RWPE2 (cell line): ENCODE data around the gene NEDD4L.

ENCODE experiments used
- ATAC-seq: fragments of 200-7000 bp; cut with Tn5 transposase; 3 replicates; pipeline ENCODE4 v1.9.1; 2021; ENCODE audit warnings: low read depth
- DNase-seq: peaks from one replicate; pipeline ENCODE4 v3.0.0-alpha.2; 2020; ENCODE audit warnings: low spot score
- H3K27ac ChIP-seq: fragments of 450-650 bp; 2 replicates; pipeline ENCODE4 v1.5.1; 2017; ENCODE audit warnings: mild to moderate bottlenecking; ENCODE audit not compliant: poor library complexity, severe bottlenecking
- H3K27me3 ChIP-seq: fragments of 250-450 bp; sonication (Bioruptor Pico); 2 replicates; pipeline ENCODE4 v1.5.1; 2021; ENCODE audit warnings: mild to moderate bottlenecking, moderate library complexity; ENCODE audit not compliant: insufficient read depth, poor library complexity, severe bottlenecking
- H3K36me3 ChIP-seq: fragments of 250-450 bp; sonication (Bioruptor Pico); 2 replicates; pipeline ENCODE4 v1.5.1; 2020; ENCODE audit warnings: low read depth, mild to moderate bottlenecking, moderate library complexity
- H3K4me1 ChIP-seq: fragments of 250-450 bp; sonication (Bioruptor Pico); 2 replicates; pipeline ENCODE4 v1.5.1; 2021; ENCODE audit warnings: mild to moderate bottlenecking, moderate library complexity; ENCODE audit not compliant: insufficient read depth, poor library complexity, severe bottlenecking
- H3K4me3 ChIP-seq: fragments of 250-450 bp; sonication (Bioruptor Pico); 2 replicates; pipeline ENCODE4 v1.5.1; 2021; ENCODE audit warnings: mild to moderate bottlenecking, moderate library complexity; ENCODE audit not compliant: severe bottlenecking
- H3K9me3 ChIP-seq: fragments of 250-450 bp; sonication (Bioruptor Pico); 2 replicates; pipeline ENCODE4 v1.5.1; 2021; ENCODE audit warnings: mild to moderate bottlenecking, moderate library complexity; ENCODE audit not compliant: severe bottlenecking
- CTCF ChIP-seq: fragments of 450-650 bp; IDR thresholded peaks from one replicate; pipeline ENCODE4 v1.5.1; 2017; ENCODE audit warnings: mild to moderate bottlenecking, moderate library complexity; ENCODE audit not compliant: poor library complexity, severe bottlenecking

NEDD4L gene

GRCh38 chr18:58054041-58054781 is 10.2 kb downstream of the NEDD4L start:
- H3K27ac ChIP-seq = peak overlapping the region; percentile 38
- H3K36me3 ChIP-seq = no peaks in the 10 kb centered on the region
- H3K27me3 ChIP-seq = no peaks in the 10 kb centered on the region
- DNase-seq (no peak), ATAC-seq (peak; percentile 68)
- no peak for TF ChIP-seq CTCF
- no peak overlapping the region for H3K4me3 ChIP-seq
- no peaks in the 10 kb centered on the region for H3K9me3 ChIP-seq
- peaks cover 15% of the 10 kb centered on the region for H3K4me1 ChIP-seq

- H3K4me3 ChIP-seq = no peak overlapping the region
- ATAC-seq = no peak
- no peak overlapping the region for H3K27ac ChIP-seq
Observed at GRCh38 chr18:58055890-58056558, 12.0 kb downstream of the NEDD4L start.

GRCh38 chr18:58056852-58057251 is 12.8 kb downstream of the NEDD4L start:
- TF ChIP-seq CTCF = no peak
- Histone ChIP-seq H3K27me3 (no peaks in the 10 kb centered on the region), H3K9me3 (no peaks in the 10 kb centered on the region), H3K36me3 (no peaks in the 10 kb centered on the region), H3K4me3 (no peak overlapping the region), H3K27ac (no peak overlapping the region), H3K4me1 (peaks cover 11% of the 10 kb centered on the region)
- ATAC-seq (no peak), DNase-seq (no peak)

More at GRCh38 chr18:58055890-58056558, 12.0 kb downstream of the NEDD4L start:
- Histone ChIP-seq H3K4me1 (peaks cover 15% of the 10 kb centered on the region), H3K36me3 (no peaks in the 10 kb centered on the region), H3K9me3 (no peaks in the 10 kb centered on the region), H3K27me3 (no peaks in the 10 kb centered on the region)
- TF ChIP-seq CTCF = no peak
- no peak for DNase-seq

GRCh38 chr18:58057291-58057965 is 13.4 kb downstream of the NEDD4L start:
- TF ChIP-seq CTCF = no peak
- Histone ChIP-seq H3K9me3 (no peaks in the 10 kb centered on the region), H3K36me3 (no peaks in the 10 kb centered on the region), H3K27me3 (no peaks in the 10 kb centered on the region), H3K4me3 (no peak overlapping the region), H3K4me1 (peaks cover 9% of the 10 kb centered on the region), H3K27ac (no peak overlapping the region)
- DNase-seq (no peak), ATAC-seq (no peak)
